Measurements from ENCODE around the gene UBE2F.
"Not testable (repeated sequence)": the region's sequence is repeated elsewhere in the genome, so short reads cannot be mapped to it uniquely, and the experiment has no call there.

The UBE2F gene

GRCh38 chr2:238059505-238059904 lies 92.7 kb downstream of the UBE2F start:
- H3K36me3 ChIP-seq (ENCODE audit: insufficient read depth, low read depth, low read length): peaks cover 11% of the 10 kb centered on the region
- no peaks in the 10 kb centered on the region for H3K27me3 ChIP-seq (ENCODE audit: insufficient read depth, low read length)
- H3K4me3 ChIP-seq (ENCODE audit: low read length): peak overlapping the region; percentile 99
- peak overlapping the region; percentile 94; the same call in 1 of the 2 replicates for H3K9ac ChIP-seq (ENCODE audit: low read depth, low read length)
- no peaks in the 10 kb centered on the region for H3K9me3 ChIP-seq (ENCODE audit: insufficient read depth, low read depth, low read length)
- H3K4me1 ChIP-seq (ENCODE audit: insufficient read depth, low read length): peaks cover 5% of the 10 kb centered on the region; the same call in 1 of the 2 replicates
- no peak overlapping the region for H3K27ac ChIP-seq (ENCODE audit: low read length)

GRCh38 chr2:238060096-238060541 lies 93.3 kb downstream of the UBE2F start:
- Histone ChIP-seq H3K9me3 (ENCODE audit: insufficient read depth, low read depth, low read length) (no peaks in the 10 kb centered on the region), H3K9ac (ENCODE audit: low read depth, low read length) (peak overlapping the region; percentile 94), H3K27me3 (ENCODE audit: insufficient read depth, low read length) (no peaks in the 10 kb centered on the region), H3K27ac (ENCODE audit: low read length) (peak overlapping the region; percentile 82), H3K36me3 (ENCODE audit: insufficient read depth, low read depth, low read length) (peaks cover 17% of the 10 kb centered on the region), H3K4me3 (ENCODE audit: low read length) (peak overlapping the region; percentile 99), H3K4me1 (ENCODE audit: insufficient read depth, low read length) (peaks cover 5% of the 10 kb centered on the region; the same call in 1 of the 2 replicates)

DNA sequence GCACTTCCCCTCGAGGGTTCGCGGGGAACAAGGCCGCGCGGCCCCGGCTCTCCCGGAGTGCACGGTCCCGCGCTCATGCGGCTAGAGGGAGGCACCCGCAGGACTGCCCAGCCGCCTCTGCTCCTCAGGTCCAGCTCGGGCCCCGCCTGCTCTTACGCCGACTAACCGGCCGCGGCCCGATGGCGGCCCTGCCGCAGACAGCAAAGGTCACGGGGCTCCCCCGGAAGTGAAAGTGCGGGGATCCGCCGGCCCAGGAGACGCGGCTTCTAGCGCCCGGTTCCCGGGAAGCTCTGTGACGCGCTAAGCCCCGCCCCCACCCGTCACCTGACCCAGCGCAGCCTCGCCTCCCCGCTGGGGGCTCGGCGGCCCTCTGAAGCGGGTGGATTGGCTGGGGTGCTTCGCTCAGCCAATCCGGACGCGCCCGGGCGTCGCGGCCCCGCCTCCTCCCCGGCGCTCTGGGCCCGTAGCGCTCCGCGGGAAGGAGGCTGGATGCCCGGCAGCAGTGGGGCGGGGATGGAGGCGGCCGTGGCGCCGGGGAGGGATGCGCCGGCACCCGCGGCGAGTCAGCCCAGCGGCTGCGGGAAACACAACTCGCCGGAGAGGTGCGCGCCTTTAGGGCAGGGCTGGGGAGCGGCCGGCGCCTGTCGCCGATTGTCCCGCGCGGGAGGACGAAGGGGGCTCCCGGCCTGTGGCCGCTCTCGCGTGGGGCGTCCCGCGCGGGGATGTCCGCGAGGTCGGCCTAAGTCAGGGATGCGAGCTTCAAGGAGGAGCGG lies 93.9 kb downstream of the UBE2F start, which contains the start of gene SCLY:
TSS of gene SCLY (plus strand) at position 460 of the 773 bp plus-strand sequence. CDS start at position 514, 54 bp downstream.
- Histone ChIP-seq H3K9me3 (ENCODE audit: insufficient read depth, low read depth, low read length) (no peaks in the 10 kb centered on the region), H3K9ac (ENCODE audit: low read depth, low read length) (peak within 1 kb of the TSS; percentile 94), H3K27ac (ENCODE audit: low read length) (peak within 1 kb of the TSS; percentile 82), H3K27me3 (ENCODE audit: insufficient read depth, low read length) (no peaks in the 10 kb centered on the region), H3K4me3 (ENCODE audit: low read length) (peak within 1 kb of the TSS; percentile 99), H3K4me1 (ENCODE audit: insufficient read depth, low read length) (peaks cover 5% of the 10 kb centered on the region; the same call in 1 of the 2 replicates), H3K36me3 (ENCODE audit: insufficient read depth, low read depth, low read length) (peaks cover 21% of the 10 kb centered on the region)

DNA sequence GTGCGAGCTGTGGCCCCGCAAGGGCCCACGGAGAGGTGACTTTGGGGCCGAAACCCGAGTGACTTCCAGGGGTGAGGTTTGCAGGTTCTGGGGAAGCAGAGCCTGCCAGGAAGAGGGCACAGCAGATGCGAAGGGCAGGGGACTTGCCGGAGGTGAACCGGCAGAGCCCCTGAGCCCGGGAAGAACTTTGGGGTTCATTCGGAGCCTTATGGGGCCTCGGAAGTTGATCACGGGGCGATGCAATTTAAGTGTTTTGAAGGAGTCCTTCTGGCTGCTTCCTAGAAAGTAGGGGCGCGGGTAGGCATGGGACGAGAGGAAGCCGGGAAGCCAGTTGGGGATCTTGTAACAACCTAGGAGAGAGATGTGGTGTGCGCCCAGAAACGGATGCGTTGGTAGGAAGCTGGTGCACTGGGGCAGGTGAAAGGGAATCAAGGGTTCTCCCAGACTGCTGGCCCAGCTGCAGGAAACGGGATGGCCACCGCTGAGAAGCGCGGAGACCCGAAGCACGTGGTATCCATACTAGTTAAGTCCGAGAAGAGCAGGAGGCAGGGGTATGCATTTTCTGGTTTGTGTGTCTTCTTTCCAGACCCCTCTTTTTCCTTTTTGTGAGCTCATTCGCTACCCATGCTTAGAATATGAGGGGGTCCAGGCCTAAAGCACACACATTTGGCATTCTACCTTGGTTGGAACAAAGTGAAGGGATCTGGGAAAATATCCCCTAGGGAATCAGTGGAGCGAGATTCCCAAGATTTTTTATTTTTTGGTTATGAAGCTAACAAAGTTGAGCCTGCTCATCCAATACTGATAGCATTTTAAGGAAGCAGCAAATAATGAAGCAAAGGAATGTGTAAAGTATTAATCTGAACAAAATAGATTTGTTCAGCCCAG lies 94.7 kb downstream of the UBE2F start:
- Histone ChIP-seq H3K4me3 (ENCODE audit: low read length) (peak overlapping the region; percentile 86), H3K27me3 (ENCODE audit: insufficient read depth, low read length) (no peaks in the 10 kb centered on the region), H3K36me3 (ENCODE audit: insufficient read depth, low read depth, low read length) (peaks cover 29% of the 10 kb centered on the region), H3K4me1 (ENCODE audit: insufficient read depth, low read length) (peaks cover 5% of the 10 kb centered on the region; the same call in 1 of the 2 replicates), H3K9ac (ENCODE audit: low read depth, low read length) (peak overlapping the region; percentile 87), H3K9me3 (ENCODE audit: insufficient read depth, low read depth, low read length) (no peaks in the 10 kb centered on the region), H3K27ac (ENCODE audit: low read length) (peak overlapping the region; percentile 37)

- Histone ChIP-seq H3K27me3 (ENCODE audit: insufficient read depth, low read length) (no peaks in the 10 kb centered on the region), H3K4me3 (ENCODE audit: low read length) (no peak overlapping the region), H3K36me3 (ENCODE audit: insufficient read depth, low read depth, low read length) (peaks cover 50% of the 10 kb centered on the region), H3K4me1 (ENCODE audit: insufficient read depth, low read length) (peaks cover 5% of the 10 kb centered on the region; the same call in 1 of the 2 replicates), H3K27ac (ENCODE audit: low read length) (no peak overlapping the region), H3K9me3 (ENCODE audit: insufficient read depth, low read depth, low read length) (no peaks in the 10 kb centered on the region), H3K9ac (ENCODE audit: low read depth, low read length) (no peak overlapping the region)
These were observed 96.8 kb downstream of the UBE2F start for GRCh38 chr2:238063414-238064189.

DNA sequence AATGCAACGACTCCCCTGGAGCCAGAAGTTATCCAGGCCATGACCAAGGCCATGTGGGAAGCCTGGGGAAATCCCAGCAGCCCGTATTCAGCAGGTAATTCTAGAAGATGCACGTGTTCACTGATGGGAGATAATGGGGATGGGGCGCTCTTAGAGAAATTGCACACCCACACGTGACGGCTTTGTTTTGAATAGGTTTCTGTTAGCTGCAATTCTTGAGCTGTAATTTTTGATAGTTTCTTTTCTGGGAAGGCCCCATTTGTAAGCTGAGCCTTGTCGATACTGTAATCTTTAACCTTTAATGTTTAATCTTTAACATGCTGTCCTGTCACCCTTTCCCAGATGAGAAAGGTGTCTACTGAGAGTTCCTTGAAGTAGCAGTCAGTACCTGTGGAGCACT lies 97.6 kb downstream of the UBE2F start:
- H3K27me3 ChIP-seq (ENCODE audit: insufficient read depth, low read length): no peaks in the 10 kb centered on the region
- no peak overlapping the region for H3K27ac ChIP-seq (ENCODE audit: low read length)
- H3K4me3 ChIP-seq (ENCODE audit: low read length): no peak overlapping the region
- no peak overlapping the region for H3K9ac ChIP-seq (ENCODE audit: low read depth, low read length)
- H3K36me3 ChIP-seq (ENCODE audit: insufficient read depth, low read depth, low read length): peaks cover 57% of the 10 kb centered on the region
- no peaks in the 10 kb centered on the region for H3K9me3 ChIP-seq (ENCODE audit: insufficient read depth, low read depth, low read length)
- peaks cover 5% of the 10 kb centered on the region; the same call in 1 of the 2 replicates for H3K4me1 ChIP-seq (ENCODE audit: insufficient read depth, low read length)

DNA sequence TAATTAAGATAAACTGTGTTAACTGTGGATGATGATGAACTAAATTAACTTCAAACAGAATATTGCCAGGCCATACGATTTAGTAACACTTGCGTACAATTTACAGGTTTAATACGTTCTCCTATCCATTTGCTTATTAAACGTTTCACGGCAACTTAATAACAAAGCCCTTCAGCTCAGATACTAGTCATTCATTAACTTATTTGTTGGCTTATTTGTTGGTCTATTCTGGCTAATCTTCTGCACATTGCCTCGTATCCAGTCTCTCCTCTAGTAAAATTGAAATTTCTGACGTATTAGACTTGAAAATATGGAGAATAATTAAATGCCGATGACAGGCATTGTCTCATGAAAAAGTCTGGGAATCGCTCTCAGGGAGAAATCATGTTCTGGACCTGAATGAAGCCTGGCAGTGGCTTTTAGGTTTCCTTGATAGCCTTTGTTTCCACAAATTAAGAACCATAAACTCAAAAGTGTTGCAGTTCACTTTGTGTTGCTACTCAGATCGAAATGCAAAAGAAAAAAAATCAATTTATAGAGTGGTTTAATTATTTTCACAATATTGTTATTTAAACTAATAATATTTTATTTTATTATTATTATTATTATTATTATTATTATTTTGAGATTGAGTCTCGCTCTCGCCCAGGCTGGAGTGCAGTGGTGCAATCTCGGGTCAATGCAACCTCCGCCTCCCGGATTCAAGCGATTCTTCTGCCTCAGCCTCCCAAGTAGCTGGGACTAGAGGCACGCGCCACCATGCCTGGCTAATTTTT lies 98.4 kb downstream of the UBE2F start:
- no peaks in the 10 kb centered on the region for H3K27me3 ChIP-seq (ENCODE audit: insufficient read depth, low read length)
- peaks cover 2% of the 10 kb centered on the region; the same call in 1 of the 2 replicates for H3K4me1 ChIP-seq (ENCODE audit: insufficient read depth, low read length)
- peaks cover 65% of the 10 kb centered on the region for H3K36me3 ChIP-seq (ENCODE audit: insufficient read depth, low read depth, low read length)

DNA sequence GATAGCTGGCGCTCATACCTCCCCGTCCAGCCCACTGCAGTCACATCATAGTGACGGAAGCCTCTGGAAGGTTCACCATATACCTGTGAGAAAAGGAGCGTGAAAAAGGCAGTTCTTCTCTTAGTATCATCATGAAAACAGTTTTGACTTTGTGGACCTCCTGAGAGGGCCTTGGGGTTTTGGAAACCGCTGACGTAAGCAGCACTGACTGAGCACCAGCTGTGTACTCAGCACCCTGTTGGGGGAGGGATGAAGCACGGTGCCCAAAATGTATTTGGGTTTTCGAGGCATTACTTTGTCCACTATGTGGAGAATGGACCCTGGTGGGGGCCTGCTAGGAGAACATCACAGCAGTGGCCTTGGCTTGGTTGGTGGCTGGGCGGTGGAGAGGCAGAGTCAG lies 99.4 kb downstream of the UBE2F start:
- Histone ChIP-seq H3K27ac (ENCODE audit: low read length) (no peak overlapping the region), H3K9me3 (ENCODE audit: insufficient read depth, low read depth, low read length) (no peaks in the 10 kb centered on the region), H3K36me3 (ENCODE audit: insufficient read depth, low read depth, low read length) (peaks cover 74% of the 10 kb centered on the region), H3K27me3 (ENCODE audit: insufficient read depth, low read length) (no peaks in the 10 kb centered on the region), H3K4me3 (ENCODE audit: low read length) (no peak overlapping the region), H3K4me1 (ENCODE audit: insufficient read depth, low read length) (peaks cover 2% of the 10 kb centered on the region; the same call in 1 of the 2 replicates), H3K9ac (ENCODE audit: low read depth, low read length) (no peak overlapping the region)

More for the DNA sequence above, 98.4 kb downstream of the UBE2F start:
- no peak overlapping the region for H3K9ac ChIP-seq (ENCODE audit: low read depth, low read length)
- no peaks in the 10 kb centered on the region for H3K9me3 ChIP-seq (ENCODE audit: insufficient read depth, low read depth, low read length)
- no peak overlapping the region for H3K4me3 ChIP-seq (ENCODE audit: low read length)
- no peak overlapping the region for H3K27ac ChIP-seq (ENCODE audit: low read length)

- not testable (repeated sequence) for H3K27me3 ChIP-seq (ENCODE audit: insufficient read depth, low read length); H3K27ac ChIP-seq (ENCODE audit: low read length); H3K4me3 ChIP-seq (ENCODE audit: low read length); H3K9ac ChIP-seq (ENCODE audit: low read depth, low read length); H3K9me3 ChIP-seq (ENCODE audit: insufficient read depth, low read depth, low read length); H3K4me1 ChIP-seq (ENCODE audit: insufficient read depth, low read length)
- H3K36me3 ChIP-seq (ENCODE audit: insufficient read depth, low read depth, low read length): peaks cover 76% of the 10 kb centered on the region
These were observed 99.9 kb downstream of the UBE2F start for GRCh38 chr2:238066718-238067117.

GRCh38 chr2:238067939-238068338 lies 101.1 kb downstream of the UBE2F start:
- no peaks in the 10 kb centered on the region; the same call in 1 of the 2 replicates for H3K4me1 ChIP-seq (ENCODE audit: insufficient read depth, low read length)
- H3K27me3 ChIP-seq (ENCODE audit: insufficient read depth, low read length): no peaks in the 10 kb centered on the region
- H3K36me3 ChIP-seq (ENCODE audit: insufficient read depth, low read depth, low read length): peaks cover 89% of the 10 kb centered on the region
- H3K9me3 ChIP-seq (ENCODE audit: insufficient read depth, low read depth, low read length): no peaks in the 10 kb centered on the region
- no peak overlapping the region for H3K4me3 ChIP-seq (ENCODE audit: low read length)
- H3K27ac ChIP-seq (ENCODE audit: low read length): no peak overlapping the region
- H3K9ac ChIP-seq (ENCODE audit: low read depth, low read length): no peak overlapping the region
